ENCODE measurements around the gene SV2C.

The SV2C gene

GRCh38 chr5:76213858-76214257 lies 130.7 kb downstream of the SV2C start:
- no peak for TF ChIP-seq CTCF (IDR thresholded peaks at IDR 0.05)

- no peak for TF ChIP-seq CTCF (IDR thresholded peaks at IDR 0.05)
Measured at GRCh38 chr5:76216748-76217147, 133.6 kb downstream of the SV2C start.

GRCh38 chr5:76219636-76220035 lies 136.5 kb downstream of the SV2C start:
- no peak for TF ChIP-seq CTCF (IDR thresholded peaks at IDR 0.05)

DNA sequence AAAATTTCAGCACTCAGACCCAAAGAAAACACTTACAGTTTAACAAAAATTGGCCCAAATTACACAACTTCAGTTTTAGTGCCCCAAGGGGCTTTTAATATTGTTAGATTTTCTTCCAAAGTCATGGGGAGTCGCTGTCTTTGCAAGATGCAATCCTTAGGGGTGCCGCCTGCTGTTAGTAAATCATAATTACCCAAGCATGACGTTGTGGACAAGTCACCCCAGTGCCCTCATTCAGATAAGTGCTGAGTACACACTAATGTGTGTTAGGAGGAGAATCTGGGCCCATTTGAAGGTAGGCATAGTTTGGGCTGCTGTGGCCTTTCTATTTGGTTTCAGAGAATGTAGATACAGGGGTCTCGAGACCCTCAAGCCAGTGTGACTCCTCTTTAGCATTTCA lies 138.1 kb downstream of the SV2C start:
- no peak for TF ChIP-seq CTCF (IDR thresholded peaks at IDR 0.05)

- TF ChIP-seq CTCF (IDR thresholded peaks at IDR 0.05), result no peak
Measured at GRCh38 chr5:76222318-76222717, 139.1 kb downstream of the SV2C start.

DNA sequence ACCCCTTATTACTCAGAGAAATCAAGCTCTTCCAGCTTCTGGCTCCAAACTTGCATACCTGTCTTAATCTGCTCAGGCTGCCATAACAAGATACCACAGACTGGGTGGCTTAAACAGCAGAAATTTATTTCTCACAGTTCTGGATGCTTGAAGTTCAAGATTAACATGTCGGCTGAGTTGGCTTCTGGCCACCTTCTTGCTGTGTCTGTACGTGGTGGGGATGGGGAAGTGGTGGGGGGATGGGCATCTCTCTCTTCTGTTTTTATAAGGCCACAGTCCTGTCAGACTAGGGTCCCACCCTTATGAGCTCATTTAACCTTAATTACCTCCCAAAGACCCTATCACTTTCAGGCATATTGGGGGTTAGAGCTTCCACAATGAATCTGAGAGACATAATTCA lies 140.5 kb downstream of the SV2C start:
- TF ChIP-seq CTCF (IDR thresholded peaks at IDR 0.05), result no peak

- TF ChIP-seq CTCF (IDR thresholded peaks at IDR 0.05), result no peak
Measured at GRCh38 chr5:76224898-76225297, 141.7 kb downstream of the SV2C start.

GRCh38 chr5:76225336-76225735 lies 142.2 kb downstream of the SV2C start:
- TF ChIP-seq CTCF (IDR thresholded peaks at IDR 0.05), result no peak
